Endothelial cell of umbilical vein (primary cell): ENCODE data around the gene GPR161.

ENCODE experiments used
- EZH2 ChIP-seq: IDR thresholded peaks from 2 replicates; pipeline ENCODE4 v1.6.1; 2012; ENCODE audit warnings: borderline replicate concordance, low read depth, mild to moderate bottlenecking, moderate library complexity, low read length, inconsistent platforms; ENCODE audit not compliant: severe bottlenecking
- POLR2A ChIP-seq: IDR thresholded peaks from 2 replicates; pipeline ENCODE4 v1.6.1; 2012; ENCODE audit warnings: low read depth, mild to moderate bottlenecking, control low read depth, low read length
- POLR2AphosphoS5 ChIP-seq: IDR thresholded peaks from 2 replicates; pipeline ENCODE4 v1.6.1; 2012; ENCODE audit warnings: low read depth, mild to moderate bottlenecking, control low read depth, low read length, moderate library complexity; ENCODE audit not compliant: insufficient read depth
- TF ChIP-seq, protein P1 (sequence below), 2 donors: IDR thresholded peaks; 1 replicate in 1 of 2; 2 replicates in 1 of 2; pipeline ENCODE4 v1.5.1; 2011; ENCODE audit warnings: low read length in 2 of 2, mild to moderate bottlenecking in 2 of 2, moderate library complexity in 2 of 2, control low read depth in 1 of 2, inconsistent platforms in 1 of 2, low read depth in 1 of 2; ENCODE audit not compliant: insufficient read depth in 1 of 2; ENCODE audit errors: extremely low read depth in 1 of 2
- TF ChIP-seq, protein P2 (sequence below): IDR thresholded peaks from 2 replicates; pipeline ENCODE4 v1.6.1; 2011; ENCODE audit not compliant: insufficient read depth, insufficient read length

DNA sequence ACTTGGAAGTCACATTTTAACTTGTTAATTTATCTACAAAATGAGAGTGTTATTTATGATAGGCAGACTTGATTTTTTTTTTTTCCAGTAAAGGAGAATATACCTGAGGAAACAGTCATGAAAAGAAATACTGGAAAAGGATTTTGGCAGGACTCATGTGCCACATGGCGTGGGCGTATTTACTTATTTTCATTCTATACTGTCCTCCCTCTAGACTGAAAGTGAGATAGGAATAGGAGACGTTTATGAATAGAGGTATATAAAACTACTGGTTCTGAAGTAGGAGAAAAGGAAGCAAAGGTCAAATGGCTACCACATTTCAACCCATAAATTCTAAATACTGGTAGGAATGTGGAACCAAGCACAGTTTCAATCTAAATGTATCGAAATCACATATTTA lies 105.1 kb downstream of the GPR161 start:
- TF ChIP-seq POLR2A: no peak
- no peak for TF ChIP-seq EZH2
- TF ChIP-seq, protein P1, sequence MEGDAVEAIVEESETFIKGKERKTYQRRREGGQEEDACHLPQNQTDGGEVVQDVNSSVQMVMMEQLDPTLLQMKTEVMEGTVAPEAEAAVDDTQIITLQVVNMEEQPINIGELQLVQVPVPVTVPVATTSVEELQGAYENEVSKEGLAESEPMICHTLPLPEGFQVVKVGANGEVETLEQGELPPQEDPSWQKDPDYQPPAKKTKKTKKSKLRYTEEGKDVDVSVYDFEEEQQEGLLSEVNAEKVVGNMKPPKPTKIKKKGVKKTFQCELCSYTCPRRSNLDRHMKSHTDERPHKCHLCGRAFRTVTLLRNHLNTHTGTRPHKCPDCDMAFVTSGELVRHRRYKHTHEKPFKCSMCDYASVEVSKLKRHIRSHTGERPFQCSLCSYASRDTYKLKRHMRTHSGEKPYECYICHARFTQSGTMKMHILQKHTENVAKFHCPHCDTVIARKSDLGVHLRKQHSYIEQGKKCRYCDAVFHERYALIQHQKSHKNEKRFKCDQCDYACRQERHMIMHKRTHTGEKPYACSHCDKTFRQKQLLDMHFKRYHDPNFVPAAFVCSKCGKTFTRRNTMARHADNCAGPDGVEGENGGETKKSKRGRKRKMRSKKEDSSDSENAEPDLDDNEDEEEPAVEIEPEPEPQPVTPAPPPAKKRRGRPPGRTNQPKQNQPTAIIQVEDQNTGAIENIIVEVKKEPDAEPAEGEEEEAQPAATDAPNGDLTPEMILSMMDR (IDR thresholded peaks at IDR 0.05; ENCODE audit: extremely low read depth in 1 of 2, insufficient read depth in 1 of 2, low read depth in 1 of 2, low read length in 2 of 2): no peak
- TF ChIP-seq POLR2AphosphoS5: no peak
- TF ChIP-seq, protein P2, sequence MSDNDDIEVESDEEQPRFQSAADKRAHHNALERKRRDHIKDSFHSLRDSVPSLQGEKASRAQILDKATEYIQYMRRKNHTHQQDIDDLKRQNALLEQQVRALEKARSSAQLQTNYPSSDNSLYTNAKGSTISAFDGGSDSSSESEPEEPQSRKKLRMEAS: no peak
